ENCODE data around the gene PRICKLE1. TPM values are rescaled to one million over a fixed set of nuclear protein-coding genes. Genes with fewer than 3 reads are reported as not detected.
A peak's percentile ranks its signal among the peaks of the same experiment; 100 is the strongest.

The PRICKLE1 gene
- total RNA-seq, 2 donors from 2014 or later: not detected

GRCh38 chr12:42484996-42485395 is 104.5 kb downstream of the PRICKLE1 start:
- H3K4me1 Mint-ChIP-seq (ENCODE audit: low read depth in 2 of 2): peaks cover 8 to 9% of the 10 kb centered on the region in 2 donors
- peaks cover 48 to 59% of the 10 kb centered on the region in 2 donors for H3K27me3 Mint-ChIP-seq
- no peaks in the 10 kb centered on the region for H3K9me3 Mint-ChIP-seq
- no peak overlapping the region for H3K4me3 Mint-ChIP-seq
- no peak for ATAC-seq
- H3K36me3 Mint-ChIP-seq: no peaks in the 10 kb centered on the region
- no peak overlapping the region for H3K27ac Mint-ChIP-seq
- DNase-seq (ENCODE audit: low spot score): no peak

- H3K4me1 Mint-ChIP-seq (ENCODE audit: low read depth in 2 of 2): peaks cover 8 to 9% of the 10 kb centered on the region in 2 donors
- no peak overlapping the region for H3K27ac Mint-ChIP-seq
- no peaks in the 10 kb centered on the region for H3K9me3 Mint-ChIP-seq
- DNase-seq (ENCODE audit: low spot score) (no peak), ATAC-seq (peak; percentile 21 to 54)
- H3K36me3 Mint-ChIP-seq: no peaks in the 10 kb centered on the region
- peak overlapping the region; percentile 82 for H3K4me3 Mint-ChIP-seq
- H3K27me3 Mint-ChIP-seq: peaks cover 49 to 66% of the 10 kb centered on the region in 2 donors
These were observed 106.1 kb downstream of the PRICKLE1 start for GRCh38 chr12:42483521-42483790.

GRCh38 chr12:42482748-42483520 is 106.6 kb downstream of the PRICKLE1 start:
- no peak for DNase-seq (ENCODE audit: low spot score)
- Mint-ChIP-seq H3K36me3 (no peaks in the 10 kb centered on the region), H3K4me3 (peak overlapping the region; percentile 71)

GRCh38 chr12:42482041-42482747 is 107.4 kb downstream of the PRICKLE1 start:
- Mint-ChIP-seq H3K27me3 (peaks cover 47 to 77% of the 10 kb centered on the region in 2 donors), H3K36me3 (no peaks in the 10 kb centered on the region), H3K27ac (no peak overlapping the region), H3K9me3 (no peaks in the 10 kb centered on the region), H3K4me1 (ENCODE audit: low read depth in 2 of 2) (peaks cover 8 to 9% of the 10 kb centered on the region in 2 donors), H3K4me3 (peak overlapping the region; percentile 71)
- DNase-seq (ENCODE audit: low spot score): no peak
- ATAC-seq: no peak

More at GRCh38 chr12:42482748-42483520, 106.6 kb downstream of the PRICKLE1 start:
- H3K27ac Mint-ChIP-seq: no peak overlapping the region
- H3K27me3 Mint-ChIP-seq: peaks cover 51 to 72% of the 10 kb centered on the region in 2 donors
- H3K4me1 Mint-ChIP-seq (ENCODE audit: low read depth in 2 of 2): peaks cover 8 to 9% of the 10 kb centered on the region in 2 donors
- peak; percentile 81 to 85 for ATAC-seq
- no peaks in the 10 kb centered on the region for H3K9me3 Mint-ChIP-seq

- no peak overlapping the region for H3K27ac Mint-ChIP-seq
- no peaks in the 10 kb centered on the region for H3K36me3 Mint-ChIP-seq
- H3K4me3 Mint-ChIP-seq: no peak overlapping the region
- peaks cover 45 to 72% of the 10 kb centered on the region in 2 donors for H3K27me3 Mint-ChIP-seq
- DNase-seq (ENCODE audit: low spot score) (no peak), ATAC-seq (no peak)
- H3K9me3 Mint-ChIP-seq: no peaks in the 10 kb centered on the region
- peaks cover 8 to 9% of the 10 kb centered on the region in 2 donors for H3K4me1 Mint-ChIP-seq (ENCODE audit: low read depth in 2 of 2)
These were observed 108.2 kb downstream of the PRICKLE1 start for GRCh38 chr12:42481368-42481767.

GRCh38 chr12:42477941-42478340 is 111.6 kb downstream of the PRICKLE1 start:
- ATAC-seq (no peak), DNase-seq (ENCODE audit: low spot score) (no peak)
- Mint-ChIP-seq H3K36me3 (no peaks in the 10 kb centered on the region), H3K27ac (no peak overlapping the region), H3K4me1 (ENCODE audit: low read depth in 2 of 2) (no peaks in the 10 kb centered on the region), H3K4me3 (no peak overlapping the region), H3K27me3 (peaks cover 23 to 47% of the 10 kb centered on the region in 2 donors), H3K9me3 (no peaks in the 10 kb centered on the region)

- H3K27me3 Mint-ChIP-seq: peaks cover 12 to 34% of the 10 kb centered on the region in 2 donors
- DNase-seq (ENCODE audit: low spot score): no peak
- no peak overlapping the region for H3K4me3 Mint-ChIP-seq
- no peaks in the 10 kb centered on the region for H3K36me3 Mint-ChIP-seq
- peaks cover 0 to 1% of the 10 kb centered on the region in 2 donors for H3K4me1 Mint-ChIP-seq (ENCODE audit: low read depth in 2 of 2)
- ATAC-seq: no peak
- H3K27ac Mint-ChIP-seq: no peak overlapping the region
- H3K9me3 Mint-ChIP-seq: no peaks in the 10 kb centered on the region
These were observed 114.4 kb downstream of the PRICKLE1 start for GRCh38 chr12:42475106-42475505.

- H3K4me1 Mint-ChIP-seq (ENCODE audit: low read depth in 2 of 2): peaks cover 3 to 7% of the 10 kb centered on the region in 2 donors
- no peak overlapping the region for H3K27ac Mint-ChIP-seq
- H3K36me3 Mint-ChIP-seq: no peaks in the 10 kb centered on the region
- ATAC-seq (no peak), DNase-seq (ENCODE audit: low spot score) (no peak)
- H3K9me3 Mint-ChIP-seq: no peaks in the 10 kb centered on the region
- no peak overlapping the region for H3K4me3 Mint-ChIP-seq
- peaks cover 11 to 31% of the 10 kb centered on the region in 2 donors for H3K27me3 Mint-ChIP-seq
These were observed 115.2 kb downstream of the PRICKLE1 start for GRCh38 chr12:42474391-42474790.

- H3K36me3 Mint-ChIP-seq: no peaks in the 10 kb centered on the region
- no peak overlapping the region for H3K4me3 Mint-ChIP-seq
- peaks cover 11 to 15% of the 10 kb centered on the region in 2 donors for H3K4me1 Mint-ChIP-seq (ENCODE audit: low read depth in 2 of 2)
- DNase-seq (ENCODE audit: low spot score) (no peak), ATAC-seq (no peak)
- H3K9me3 Mint-ChIP-seq: no peaks in the 10 kb centered on the region
- no peak overlapping the region for H3K27ac Mint-ChIP-seq
- H3K27me3 Mint-ChIP-seq: peaks cover 11 to 28% of the 10 kb centered on the region in 2 donors
These were observed 116.0 kb downstream of the PRICKLE1 start for GRCh38 chr12:42473561-42473960.

- H3K36me3 Mint-ChIP-seq: no peaks in the 10 kb centered on the region
- H3K9me3 Mint-ChIP-seq: no peaks in the 10 kb centered on the region
- H3K27ac Mint-ChIP-seq: no peak overlapping the region
- H3K4me1 Mint-ChIP-seq (ENCODE audit: low read depth in 2 of 2): peaks cover 15 to 18% of the 10 kb centered on the region in 2 donors
- peaks cover 7 to 24% of the 10 kb centered on the region in 2 donors for H3K27me3 Mint-ChIP-seq
- DNase-seq (ENCODE audit: low spot score): no peak
- H3K4me3 Mint-ChIP-seq: no peak overlapping the region
- ATAC-seq: no peak
These were observed 116.4 kb downstream of the PRICKLE1 start for GRCh38 chr12:42473130-42473529.

- H3K4me1 Mint-ChIP-seq (ENCODE audit: low read depth in 2 of 2): peaks cover 15 to 18% of the 10 kb centered on the region in 2 donors
- DNase-seq (ENCODE audit: low spot score) (no peak), ATAC-seq (no peak)
- H3K36me3 Mint-ChIP-seq: no peaks in the 10 kb centered on the region
- no peak overlapping the region for H3K4me3 Mint-ChIP-seq
- peaks cover 4 to 16% of the 10 kb centered on the region in 2 donors for H3K27me3 Mint-ChIP-seq
- no peaks in the 10 kb centered on the region for H3K9me3 Mint-ChIP-seq
- no peak overlapping the region for H3K27ac Mint-ChIP-seq
These were observed 117.2 kb downstream of the PRICKLE1 start for GRCh38 chr12:42472376-42472775.

GRCh38 chr12:42469355-42470175 is 120.0 kb downstream of the PRICKLE1 start:
- ATAC-seq: peak; percentile 59 to 72
- no peak for DNase-seq (ENCODE audit: low spot score)

GRCh38 chr12:42468921-42469320 is 120.6 kb downstream of the PRICKLE1 start:
- Mint-ChIP-seq H3K36me3 (no peaks in the 10 kb centered on the region), H3K27me3 (peaks cover 4 to 16% of the 10 kb centered on the region in 2 donors), H3K4me3 (peak overlapping the region; percentile 72), H3K27ac (no peak overlapping the region), H3K9me3 (no peaks in the 10 kb centered on the region), H3K4me1 (ENCODE audit: low read depth in 2 of 2) (peaks cover 15 to 18% of the 10 kb centered on the region in 2 donors)
- DNase-seq (ENCODE audit: low spot score): no peak
- peak; percentile 20 to 40 for ATAC-seq

More at GRCh38 chr12:42469355-42470175, 120.0 kb downstream of the PRICKLE1 start:
- H3K27ac Mint-ChIP-seq: no peak overlapping the region
- H3K36me3 Mint-ChIP-seq: no peaks in the 10 kb centered on the region
- peaks cover 4 to 16% of the 10 kb centered on the region in 2 donors for H3K27me3 Mint-ChIP-seq
- H3K4me1 Mint-ChIP-seq (ENCODE audit: low read depth in 2 of 2): peaks cover 15 to 18% of the 10 kb centered on the region in 2 donors
- no peaks in the 10 kb centered on the region for H3K9me3 Mint-ChIP-seq
- H3K4me3 Mint-ChIP-seq: peak overlapping the region; percentile 72
